ENCODE data around the gene ZBTB47.
A peak's percentile ranks its signal among the peaks of the same experiment; 100 is the strongest.

Gene ZBTB47

GRCh38 chr3:42666577-42666998 lies 13.1 kb downstream of the ZBTB47 start:
- no peak for DNase-seq

DNA sequence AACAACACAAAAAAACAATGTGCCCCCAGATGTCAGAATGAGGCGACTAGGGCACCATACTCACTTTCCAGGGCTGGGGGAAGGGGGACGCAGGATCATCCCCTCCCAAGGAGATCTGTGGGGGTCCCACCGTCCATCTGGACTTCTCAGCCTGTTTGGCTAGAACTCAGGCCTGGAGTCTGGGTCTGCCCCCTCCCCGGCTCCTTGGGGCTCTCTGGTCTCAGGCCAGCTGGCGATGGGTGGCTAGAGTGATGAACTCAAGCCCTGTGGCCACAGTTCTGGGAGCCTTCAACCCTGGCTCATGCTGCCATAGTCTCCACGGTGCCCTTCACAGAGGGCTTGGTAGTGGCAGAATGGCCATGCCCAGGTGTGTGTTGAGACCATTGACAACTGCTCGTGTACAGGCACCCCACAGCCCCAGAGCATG lies 13.6 kb downstream of the ZBTB47 start:
- DNase-seq, result no peak

GRCh38 chr3:42667523-42668412 lies 14.3 kb downstream of the ZBTB47 start:
- DNase-seq, result no peak

- DNase-seq, result no peak
Observed at GRCh38 chr3:42668413-42668760, 14.9 kb downstream of the ZBTB47 start.

GRCh38 chr3:42668793-42669217 lies 15.3 kb downstream of the ZBTB47 start:
- DNase-seq, result no peak

GRCh38 chr3:42670051-42670576 lies 16.6 kb downstream of the ZBTB47 start:
- no peak for DNase-seq

- DNase-seq, result no peak
Observed at GRCh38 chr3:42670670-42671069, 17.2 kb downstream of the ZBTB47 start.

GRCh38 chr3:42672515-42672914 lies 19.0 kb downstream of the ZBTB47 start:
- no peak for DNase-seq

- no peak for DNase-seq
Observed at GRCh38 chr3:42673082-42673481, 19.6 kb downstream of the ZBTB47 start.

DNA sequence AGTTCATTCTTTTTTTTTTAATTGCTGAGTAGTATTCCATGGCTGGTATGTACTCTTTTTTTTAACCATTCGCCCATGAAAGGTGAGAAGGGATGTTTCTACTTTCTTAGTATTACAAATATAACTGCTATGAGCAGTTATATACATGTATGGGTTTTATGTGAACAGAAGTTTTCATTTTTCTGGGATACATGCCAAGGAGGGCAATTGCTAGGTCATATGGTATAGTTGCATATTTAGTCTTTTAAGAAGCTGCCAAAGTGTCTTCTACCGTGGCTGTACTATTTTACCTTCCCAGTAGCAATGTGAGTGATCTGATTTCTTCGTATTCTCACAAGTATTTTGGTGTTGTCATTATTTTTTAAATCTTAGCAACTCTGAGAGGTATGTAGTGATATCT lies 20.6 kb downstream of the ZBTB47 start:
- no peak for DNase-seq

- DNase-seq, result no peak
Observed at GRCh38 chr3:42675909-42676308, 22.4 kb downstream of the ZBTB47 start.

GRCh38 chr3:42678447-42678846 lies 24.9 kb downstream of the ZBTB47 start:
- no peak for DNase-seq

DNA sequence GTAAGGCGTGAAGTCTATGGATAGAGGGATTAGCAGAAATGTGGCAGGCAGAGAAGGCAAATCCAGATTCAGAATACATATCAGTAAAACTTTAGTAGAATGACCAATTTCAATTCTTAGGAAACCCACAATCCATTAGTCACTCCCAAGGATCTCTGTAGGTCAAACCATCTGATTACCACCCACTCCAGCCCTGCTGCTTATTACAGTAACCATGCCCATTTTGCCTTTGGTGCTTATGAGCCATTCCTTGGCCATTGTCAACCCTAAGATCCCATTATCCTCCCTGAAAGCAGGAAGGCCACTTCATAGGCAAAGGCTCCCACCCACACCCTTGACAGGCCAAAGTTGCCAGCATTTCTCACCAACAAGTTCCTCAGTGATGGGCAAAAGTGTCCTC lies 26.8 kb downstream of the ZBTB47 start:
- DNase-seq, result no peak

DNA sequence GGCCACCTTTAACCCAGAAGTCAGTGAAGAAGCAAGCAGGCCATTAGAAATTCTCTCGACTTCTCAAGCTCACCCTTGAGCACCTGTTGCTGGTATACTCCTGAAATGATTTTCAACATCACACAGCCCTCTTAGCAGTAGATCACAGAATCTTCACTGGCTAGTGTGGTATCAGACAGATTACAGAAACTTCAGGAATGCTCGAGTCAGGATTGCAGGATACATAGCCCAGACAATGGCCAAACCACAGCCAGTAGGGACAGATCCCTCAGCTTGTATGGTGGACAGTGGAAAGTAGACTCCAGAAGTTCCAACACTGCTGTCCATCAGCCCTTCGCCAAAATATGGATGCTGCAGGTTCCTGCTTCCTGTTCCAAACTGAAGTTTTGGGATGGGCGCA lies 27.3 kb downstream of the ZBTB47 start:
- DNase-seq, result no peak

GRCh38 chr3:42681361-42682038 lies 28.0 kb downstream of the ZBTB47 start:
- no peak for DNase-seq

DNA sequence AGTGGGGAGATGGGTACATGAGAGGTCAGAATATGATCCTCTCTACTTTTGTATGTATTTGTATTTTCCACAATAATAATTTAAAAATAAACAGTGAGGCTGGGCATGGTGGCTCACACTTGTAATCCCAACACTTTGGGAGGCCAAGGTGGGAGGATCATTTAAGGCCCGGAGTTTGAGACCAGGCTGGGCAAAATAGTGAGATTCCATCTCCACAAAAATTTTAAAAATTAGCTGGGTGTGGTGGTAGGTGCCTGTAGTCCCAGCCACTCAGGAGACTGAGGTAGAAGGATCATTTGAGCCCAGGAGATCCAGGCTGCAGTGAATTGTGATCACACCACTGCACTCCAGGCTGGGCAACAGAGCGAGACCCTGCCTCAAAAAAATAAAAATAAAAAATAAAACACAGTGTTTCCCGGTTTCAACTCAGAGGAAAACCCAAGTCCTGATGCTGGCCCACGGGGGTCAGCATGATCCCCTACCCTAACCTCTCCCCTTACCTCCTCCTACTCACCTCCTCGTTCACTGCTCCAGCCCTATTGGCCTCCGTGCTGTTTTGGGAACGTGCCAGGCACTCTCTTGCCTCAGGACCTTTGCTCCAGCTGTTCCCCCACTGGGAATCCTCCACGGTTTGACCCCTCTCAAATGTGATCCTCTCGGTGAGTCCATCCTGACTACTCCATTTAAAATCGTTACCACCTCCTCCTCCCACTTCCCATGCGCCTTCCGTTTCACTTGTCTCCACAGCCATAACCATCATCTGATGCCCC lies 29.0 kb downstream of the ZBTB47 start:
- no peak for DNase-seq

- DNase-seq, result peak; percentile 7 to 20
Observed at GRCh38 chr3:42683875-42684598, 30.5 kb downstream of the ZBTB47 start.

- DNase-seq, result no peak
Observed at GRCh38 chr3:42684632-42685362, 31.3 kb downstream of the ZBTB47 start.

GRCh38 chr3:42685363-42685881 lies 31.9 kb downstream of the ZBTB47 start, which contains the start of gene KLHL40:
Gene KLHL40 (plus strand): TSS chr3:42685537. CDS start chr3:42685619, 82 bp downstream.
- no peak for DNase-seq

- no peak for DNase-seq
Observed at GRCh38 chr3:42685891-42686820, 32.7 kb downstream of the ZBTB47 start.

Measured in bone marrow (tissue), 2 donors.